ENCODE results near the gene ZNF8. TPM values are rescaled to one million over a fixed set of nuclear protein-coding genes. Genes with fewer than 3 reads are reported as not detected.
A peak's percentile ranks its signal among the peaks of the same experiment; 100 is the strongest.
"Not testable (repeated sequence)": the region's sequence is repeated elsewhere in the genome, so short reads cannot be mapped to it uniquely, and the experiment has no call there.

The ZNF8 gene
- total and polyA plus RNA-seq, 2 donors from 2014 or later = 1.3 to 9.0 TPM

DNA sequence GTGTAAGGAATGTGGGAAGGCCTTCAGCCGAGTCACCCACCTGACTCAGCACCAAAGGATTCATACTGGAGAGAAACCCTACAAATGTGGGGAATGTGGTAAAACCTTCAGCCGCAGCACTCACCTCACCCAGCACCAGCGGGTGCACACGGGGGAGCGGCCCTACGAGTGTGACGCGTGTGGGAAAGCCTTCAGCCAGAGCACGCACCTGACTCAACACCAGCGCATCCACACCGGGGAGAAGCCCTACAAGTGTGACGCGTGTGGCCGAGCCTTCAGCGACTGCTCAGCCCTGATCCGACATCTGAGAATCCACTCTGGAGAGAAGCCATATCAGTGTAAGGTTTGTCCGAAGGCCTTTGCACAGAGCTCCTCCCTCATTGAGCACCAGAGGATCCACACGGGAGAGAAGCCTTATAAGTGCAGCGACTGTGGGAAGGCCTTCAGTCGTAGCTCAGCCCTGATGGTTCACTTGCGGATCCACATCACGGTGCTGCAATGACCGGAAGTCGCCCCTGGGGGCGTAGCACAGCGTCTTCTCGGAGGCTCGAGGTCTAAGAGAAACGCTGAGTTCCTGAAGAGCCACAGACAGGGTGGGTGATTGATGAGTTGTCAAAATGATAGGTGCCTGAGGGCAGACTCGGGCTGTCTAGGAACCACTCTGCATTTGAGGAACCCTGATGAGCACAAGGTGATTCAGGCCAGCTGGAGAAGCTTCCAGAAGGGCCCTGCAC, 60.2 kb downstream of the ZNF8 start:
- intact Hi-C loops (cut with DNase I) = no loop called here
- Histone ChIP-seq H3K4me3 (ENCODE audit: low read length in 3 of 3) (no peak overlapping the region), H3K4me1 (ENCODE audit: control insufficient read depth in 2 of 3, insufficient read depth in 2 of 3, low read depth in 1 of 3, low read length in 3 of 3) (no peaks in the 10 kb centered on the region), H3K36me3 (ENCODE audit: control insufficient read depth in 2 of 3, insufficient read depth in 3 of 3, low read length in 3 of 3) (peaks cover 0 to 10% (median 7%) of the 10 kb centered on the region in 3 donors), H3K27ac (ENCODE audit: low read depth in 2 of 2, low read length in 2 of 2) (no peak overlapping the region), H3K9me3 (ENCODE audit: control insufficient read depth in 2 of 3, insufficient read depth in 1 of 3, low read length in 3 of 3) (no peaks in the 10 kb centered on the region), H3K27me3 (ENCODE audit: control insufficient read depth, insufficient read depth, low read length) (no peaks in the 10 kb centered on the region), H3K9ac (ENCODE audit: low read length in 3 of 3) (no peak overlapping the region)
- TF ChIP-seq, protein P1, sequence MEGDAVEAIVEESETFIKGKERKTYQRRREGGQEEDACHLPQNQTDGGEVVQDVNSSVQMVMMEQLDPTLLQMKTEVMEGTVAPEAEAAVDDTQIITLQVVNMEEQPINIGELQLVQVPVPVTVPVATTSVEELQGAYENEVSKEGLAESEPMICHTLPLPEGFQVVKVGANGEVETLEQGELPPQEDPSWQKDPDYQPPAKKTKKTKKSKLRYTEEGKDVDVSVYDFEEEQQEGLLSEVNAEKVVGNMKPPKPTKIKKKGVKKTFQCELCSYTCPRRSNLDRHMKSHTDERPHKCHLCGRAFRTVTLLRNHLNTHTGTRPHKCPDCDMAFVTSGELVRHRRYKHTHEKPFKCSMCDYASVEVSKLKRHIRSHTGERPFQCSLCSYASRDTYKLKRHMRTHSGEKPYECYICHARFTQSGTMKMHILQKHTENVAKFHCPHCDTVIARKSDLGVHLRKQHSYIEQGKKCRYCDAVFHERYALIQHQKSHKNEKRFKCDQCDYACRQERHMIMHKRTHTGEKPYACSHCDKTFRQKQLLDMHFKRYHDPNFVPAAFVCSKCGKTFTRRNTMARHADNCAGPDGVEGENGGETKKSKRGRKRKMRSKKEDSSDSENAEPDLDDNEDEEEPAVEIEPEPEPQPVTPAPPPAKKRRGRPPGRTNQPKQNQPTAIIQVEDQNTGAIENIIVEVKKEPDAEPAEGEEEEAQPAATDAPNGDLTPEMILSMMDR (IDR thresholded peaks at IDR 0.05; ENCODE audit: borderline replicate concordance, extremely low read depth, insufficient read depth) = no peak
- FAIRE-seq = no peak
- no peak for DNase-seq

DNA sequence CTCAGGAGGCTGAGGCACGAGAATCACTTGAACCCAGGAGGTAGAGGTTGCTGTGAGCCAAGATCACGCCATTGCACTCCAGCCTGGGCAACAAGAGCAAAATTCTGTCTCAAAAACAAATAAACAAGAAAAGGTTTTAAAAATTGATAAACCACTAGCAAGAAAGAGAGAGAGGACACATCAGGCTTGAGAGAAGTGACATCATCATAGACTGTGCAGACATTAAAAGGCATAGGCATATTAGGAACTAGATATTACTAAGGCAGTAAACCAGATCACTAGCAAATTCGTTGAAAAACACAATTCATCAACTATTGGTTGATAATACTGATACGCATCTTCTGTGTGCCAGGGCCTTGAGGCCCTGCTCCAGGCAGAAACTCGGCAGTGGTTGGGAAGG, 66.8 kb downstream of the ZNF8 start:
- peaks cover 0 to 6% (median 0%) of the 10 kb centered on the region in 3 donors for H3K4me1 ChIP-seq (ENCODE audit: control insufficient read depth in 2 of 3, insufficient read depth in 2 of 3, low read depth in 1 of 3, low read length in 3 of 3)
- H3K9ac ChIP-seq (ENCODE audit: low read length in 3 of 3) = no peak overlapping the region
- peaks cover 20% of the 10 kb centered on the region for H3K27me3 ChIP-seq (ENCODE audit: control insufficient read depth, insufficient read depth, low read length)
- no peak overlapping the region for H3K27ac ChIP-seq (ENCODE audit: low read depth in 2 of 2, low read length in 2 of 2)
- FAIRE-seq = no peak
- H3K9me3 ChIP-seq (ENCODE audit: control insufficient read depth in 2 of 3, insufficient read depth in 1 of 3, low read length in 3 of 3) = no peaks in the 10 kb centered on the region
- no peak for DNase-seq
- intact Hi-C loops (cut with DNase I) = no loop called here
- H3K36me3 ChIP-seq (ENCODE audit: control insufficient read depth in 2 of 3, insufficient read depth in 3 of 3, low read length in 3 of 3) = peaks cover 0 to 2% (median 0%) of the 10 kb centered on the region in 3 donors
- H3K4me3 ChIP-seq (ENCODE audit: low read length in 3 of 3) = no peak overlapping the region
- TF ChIP-seq, protein P1 (IDR thresholded peaks at IDR 0.05; ENCODE audit: borderline replicate concordance, extremely low read depth, insufficient read depth) = no peak

DNA sequence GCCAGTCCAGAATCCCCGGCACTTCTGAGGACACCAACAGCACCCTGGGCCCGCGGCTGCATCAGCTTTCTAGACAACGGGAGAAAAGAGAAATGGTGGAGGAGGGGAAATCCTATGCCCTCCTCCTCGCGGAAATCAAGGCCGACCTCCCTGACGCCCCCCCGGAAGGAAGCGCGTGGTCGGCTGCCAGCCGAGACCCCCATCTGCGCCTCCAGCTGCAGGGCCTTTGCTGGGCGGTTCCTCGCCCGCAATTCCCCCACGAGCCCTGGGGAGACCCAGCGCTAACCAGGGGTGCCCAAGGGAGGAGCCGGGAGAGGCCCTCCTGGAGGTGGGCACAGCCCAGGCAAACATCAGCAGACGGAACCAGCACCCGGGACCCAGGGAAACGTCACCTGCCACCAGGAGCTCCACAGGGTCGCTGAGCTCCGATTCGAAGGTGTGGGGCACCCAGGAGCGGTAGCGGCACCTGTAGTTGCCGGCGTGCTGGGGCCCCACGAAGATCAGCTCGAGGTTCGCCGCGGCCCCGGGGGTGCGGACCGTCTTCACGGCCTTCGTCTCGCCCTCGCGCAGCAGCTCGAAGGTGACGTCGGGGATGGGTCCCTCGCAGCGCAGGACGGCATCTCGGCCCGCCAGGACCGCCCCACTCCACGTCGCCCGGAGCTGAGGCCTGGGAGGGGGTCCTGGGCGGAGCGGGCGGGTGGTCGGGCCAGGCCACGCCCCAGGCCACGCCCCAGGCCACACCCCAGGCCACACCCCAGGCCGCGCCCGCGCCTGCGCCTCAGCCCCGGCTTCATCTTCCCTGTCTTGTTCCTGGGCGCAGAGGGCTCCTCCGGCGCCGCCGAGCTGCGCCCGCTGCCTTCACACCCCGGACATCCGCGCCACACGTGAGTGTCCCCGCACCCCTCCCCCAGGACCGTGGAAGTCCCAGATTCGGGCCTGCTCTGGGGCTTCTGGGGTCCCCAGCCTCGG, 68.5 kb downstream of the ZNF8 start:
- H3K4me3 ChIP-seq (ENCODE audit: low read length in 3 of 3) = peak overlapping the region in 2 of 3 donors; percentile 44 to 52
- intact Hi-C loops (cut with DNase I) = no loop called here
- H3K27ac ChIP-seq (ENCODE audit: low read depth in 2 of 2, low read length in 2 of 2) = peak overlapping the region; percentile 11 to 37
- FAIRE-seq = no peak
- DNase-seq = peak; percentile 25 to 93 (median 59)
- H3K9me3 ChIP-seq (ENCODE audit: control insufficient read depth in 2 of 3, insufficient read depth in 1 of 3, low read length in 3 of 3) = no peaks in the 10 kb centered on the region
- TF ChIP-seq, protein P1 (IDR thresholded peaks at IDR 0.05; ENCODE audit: borderline replicate concordance, extremely low read depth, insufficient read depth) = no peak
- H3K27me3 ChIP-seq (ENCODE audit: control insufficient read depth, insufficient read depth, low read length) = peaks cover 20% of the 10 kb centered on the region
- H3K4me1 ChIP-seq (ENCODE audit: control insufficient read depth in 2 of 3, insufficient read depth in 2 of 3, low read depth in 1 of 3, low read length in 3 of 3) = peaks cover 0 to 8% (median 0%) of the 10 kb centered on the region in 3 donors
- no peaks in the 10 kb centered on the region for H3K36me3 ChIP-seq (ENCODE audit: control insufficient read depth in 2 of 3, insufficient read depth in 3 of 3, low read length in 3 of 3)
- H3K9ac ChIP-seq (ENCODE audit: low read length in 3 of 3) = peak overlapping the region in 1 of 3 donors; percentile 7

DNA sequence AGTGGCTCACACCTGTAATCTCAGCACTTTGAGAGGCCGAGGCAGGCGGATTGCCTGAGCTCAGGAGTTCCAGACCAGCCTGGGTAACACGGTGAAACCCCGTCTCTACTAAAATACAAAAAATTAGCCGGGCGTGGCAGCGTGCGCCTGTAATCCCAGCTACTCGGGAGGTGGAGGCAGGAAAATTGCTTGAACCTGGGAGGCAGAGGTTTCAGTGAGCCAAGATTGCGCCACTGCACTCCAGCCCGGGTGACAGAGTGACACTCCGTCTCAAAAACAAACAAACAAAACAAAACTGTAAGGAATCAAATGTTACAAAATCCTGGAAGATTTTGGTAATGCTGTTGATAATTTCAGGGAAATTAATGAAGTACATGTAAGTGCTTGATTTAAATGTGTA, 69.3 kb downstream of the ZNF8 start:
- intact Hi-C loops (cut with DNase I); H3K36me3 ChIP-seq (ENCODE audit: control insufficient read depth in 2 of 3, insufficient read depth in 3 of 3, low read length in 3 of 3); H3K9me3 ChIP-seq (ENCODE audit: control insufficient read depth in 2 of 3, insufficient read depth in 1 of 3, low read length in 3 of 3); FAIRE-seq; DNase-seq; H3K4me1 ChIP-seq (ENCODE audit: control insufficient read depth in 2 of 3, insufficient read depth in 2 of 3, low read depth in 1 of 3, low read length in 3 of 3); H3K27ac ChIP-seq (ENCODE audit: low read depth in 2 of 2, low read length in 2 of 2): not testable (repeated sequence)
- peak overlapping the region in 2 of 3 donors; percentile 34 to 52 for H3K4me3 ChIP-seq (ENCODE audit: low read length in 3 of 3)
- H3K9ac ChIP-seq (ENCODE audit: low read length in 3 of 3) = peak overlapping the region in 1 of 3 donors; percentile 7
- peaks cover 23% of the 10 kb centered on the region for H3K27me3 ChIP-seq (ENCODE audit: control insufficient read depth, insufficient read depth, low read length)
